Stomach (tissue), 9 donors: ENCODE results near the gene ZSWIM5. TPM values are rescaled to one million over a fixed set of nuclear protein-coding genes. Genes with fewer than 3 reads are reported as not detected.
"Not testable (repeated sequence)": the region's sequence is repeated elsewhere in the genome, so short reads cannot be mapped to it uniquely, and the experiment has no call there.

Experiments used
- DNase-seq, 2 donors: peaks; one replicate each; pipeline versions ENCODE4 v3.0.0 to v3.0.0-alpha.2; 2013 to 2019
- H3K27ac ChIP-seq, 5 donors: fragments of 200-600 bp in 4 of 5; sonication (generic) in 4 of 5; one replicate each; pipeline ENCODE4 v1.5.1; 2013 to 2019; ENCODE audit warnings: mild to moderate bottlenecking in 1 of 5, moderate library complexity in 1 of 5
- H3K27me3 ChIP-seq, 3 donors: fragments of 200-600 bp; sonication (generic); one replicate each; pipeline ENCODE4 v1.5.1; 2017 to 2019; ENCODE audit warnings: mixed run types in 1 of 3
- H3K36me3 ChIP-seq, 4 donors: fragments of 200-600 bp; sonication (generic); 1 replicate in 3 of 4; 2 replicates in 1 of 4; pipeline ENCODE4 v1.5.1; 2016 to 2019
- H3K4me1 ChIP-seq, 4 donors: fragments of 200-600 bp; sonication (generic); one replicate each; pipeline ENCODE4 v1.5.1; 2016 to 2019
- H3K4me3 ChIP-seq, 4 donors: fragments of 200-600 bp; sonication (generic) in 3 of 4; one replicate each; pipeline ENCODE4 v1.5.1; 2016 to 2019; ENCODE audit warnings: mild to moderate bottlenecking in 1 of 4
- H3K9me3 ChIP-seq, 4 donors: fragments of 200-600 bp; sonication (generic); one replicate each; pipeline ENCODE4 v1.5.1; 2016 to 2019
- EP300 ChIP-seq: sonication (generic); formaldehyde crosslinking; IDR thresholded peaks from one replicate; pipeline ENCODE4 v1.6.1; 2017; ENCODE audit warnings: antibody characterized with exemption
- POLR2A ChIP-seq, 4 donors: fragments of 450-650 bp; IDR thresholded peaks; one replicate each; pipeline ENCODE4 v1.6.1; 2016; ENCODE audit warnings: antibody characterized with exemption in 4 of 4, control low read depth in 2 of 4, mild to moderate bottlenecking in 1 of 4, moderate library complexity in 1 of 4
- POLR2AphosphoS5 ChIP-seq, 3 donors: sonication (generic); formaldehyde crosslinking; IDR thresholded peaks; one replicate each; pipeline ENCODE4 v1.6.1; 2016; ENCODE audit warnings: antibody characterized with exemption in 3 of 3
- WGBS, 5 donors: extraction: QIAGEN DNeasy Blood & Tissue Kit in 3 of 5; methylation state at CpG; one replicate each; pipeline versions ENCODE4 v1.1.5 to v1.1.7; 2013 to 2018; 5-methylcytosine and 5-hydroxymethylcytosine counted together
- intact Hi-C: fragments of 100-400 bp; cut with DNase I; formaldehyde crosslinking; loops from one replicate; pipeline ENCODE4 v1.15.1; 2023; ENCODE audit warnings: low total_unique reads
- polyA plus RNA-seq, 3 donors: library from polyadenylated mRNA; stranded (reverse); fragments of 200-250 nt; gene quantifications; one replicate each; pipeline ENCODE4 v1.2.3, GENCODE V29; 2013
- total RNA-seq, 5 donors: library from RNA; depleted of rRNA; stranded (reverse); fragments of >200 nt; gene quantifications; one replicate each; pipeline versions ENCODE4 v1.1.0 to v1.2.3, GENCODE V29; 2014 to 2016
- TF ChIP-seq, protein P1 (sequence below), 7 experiments: fragments of 450-650 bp in 4 of 7; fragments of 200-600 bp in 3 of 7; sonication (generic) in 3 of 7; IDR thresholded peaks; one replicate each; pipeline ENCODE4 v1.5.1; 2016 to 2019; ENCODE audit warnings: antibody characterized with exemption in 7 of 7, control low read depth in 2 of 7, mild to moderate bottlenecking in 1 of 7
- donor health status: healthy with polysubstance abuse.
- donor health status: Bipolar disorder and iron deficiency.
- donor health status: healthy.

ZSWIM5 gene
- total and polyA plus RNA-seq, 8 donors = 0.45 to 10.1 (median 0.87) TPM

DNA sequence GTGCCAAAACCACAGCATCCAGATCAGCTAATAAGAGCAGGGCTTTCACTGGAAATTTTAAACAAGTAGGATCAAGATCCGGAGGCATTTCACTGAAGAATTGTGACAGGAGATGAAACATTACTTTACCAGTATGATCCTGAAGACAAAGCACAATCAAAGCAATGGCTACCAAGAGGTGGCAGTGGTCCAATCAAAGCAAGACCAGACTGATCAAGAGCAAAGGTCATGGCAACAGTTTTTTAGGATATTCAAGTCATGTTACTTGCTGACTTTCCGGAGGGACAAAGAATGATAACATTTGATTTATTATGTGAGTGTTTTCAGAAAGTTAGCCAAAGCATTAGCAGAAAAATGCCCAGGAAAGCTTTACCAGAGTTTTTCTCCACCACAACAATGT is 8.2 kb downstream of the ZSWIM5 start:
- H3K9me3 ChIP-seq = no peaks in the 10 kb centered on the region
- WGBS, 5 donors = 65 to 85% (median 74%) methylated on average over 2 of the region's 2 CpGs
- no peak overlapping the region for H3K27ac ChIP-seq
- H3K4me3 ChIP-seq = no peak overlapping the region
- DNase-seq = no peak
- H3K4me1 ChIP-seq = no peaks in the 10 kb centered on the region
- no peaks in the 10 kb centered on the region for H3K27me3 ChIP-seq
- no peaks in the 10 kb centered on the region for H3K36me3 ChIP-seq
- intact Hi-C loops = no loop called here
- TF ChIP-seq POLR2AphosphoS5 (IDR thresholded peaks at IDR 0.05) = no peak
- TF ChIP-seq POLR2A (IDR thresholded peaks at IDR 0.05) = no peak
- TF ChIP-seq EP300 = no peak
- TF ChIP-seq, protein P1, sequence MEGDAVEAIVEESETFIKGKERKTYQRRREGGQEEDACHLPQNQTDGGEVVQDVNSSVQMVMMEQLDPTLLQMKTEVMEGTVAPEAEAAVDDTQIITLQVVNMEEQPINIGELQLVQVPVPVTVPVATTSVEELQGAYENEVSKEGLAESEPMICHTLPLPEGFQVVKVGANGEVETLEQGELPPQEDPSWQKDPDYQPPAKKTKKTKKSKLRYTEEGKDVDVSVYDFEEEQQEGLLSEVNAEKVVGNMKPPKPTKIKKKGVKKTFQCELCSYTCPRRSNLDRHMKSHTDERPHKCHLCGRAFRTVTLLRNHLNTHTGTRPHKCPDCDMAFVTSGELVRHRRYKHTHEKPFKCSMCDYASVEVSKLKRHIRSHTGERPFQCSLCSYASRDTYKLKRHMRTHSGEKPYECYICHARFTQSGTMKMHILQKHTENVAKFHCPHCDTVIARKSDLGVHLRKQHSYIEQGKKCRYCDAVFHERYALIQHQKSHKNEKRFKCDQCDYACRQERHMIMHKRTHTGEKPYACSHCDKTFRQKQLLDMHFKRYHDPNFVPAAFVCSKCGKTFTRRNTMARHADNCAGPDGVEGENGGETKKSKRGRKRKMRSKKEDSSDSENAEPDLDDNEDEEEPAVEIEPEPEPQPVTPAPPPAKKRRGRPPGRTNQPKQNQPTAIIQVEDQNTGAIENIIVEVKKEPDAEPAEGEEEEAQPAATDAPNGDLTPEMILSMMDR (IDR thresholded peaks at IDR 0.05) = no peak

DNA sequence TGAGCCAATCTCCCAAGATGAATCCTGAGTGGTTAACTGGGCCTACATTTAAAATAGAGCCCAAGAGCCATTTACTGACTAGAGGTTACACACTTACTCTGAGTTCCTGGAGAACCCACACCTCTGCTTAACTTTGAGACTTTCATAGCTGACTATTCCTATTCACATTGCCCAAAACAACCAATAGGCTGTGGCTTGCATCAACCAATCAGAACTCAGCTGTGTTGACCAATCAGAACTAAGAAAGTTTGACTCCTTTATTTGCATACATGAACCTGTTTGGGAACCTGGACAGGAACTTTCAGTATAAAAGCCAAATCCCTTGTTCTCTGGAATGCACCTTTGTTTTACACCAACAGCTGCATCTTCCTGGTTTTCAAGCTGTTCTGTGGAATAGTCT is 9.5 kb downstream of the ZSWIM5 start:
- H3K9me3 ChIP-seq = no peaks in the 10 kb centered on the region
- TF ChIP-seq POLR2A (IDR thresholded peaks at IDR 0.05) = no peak
- TF ChIP-seq, protein P1 (IDR thresholded peaks at IDR 0.05) = no peak
- no peak for TF ChIP-seq POLR2AphosphoS5 (IDR thresholded peaks at IDR 0.05)
- no peak for TF ChIP-seq EP300
- DNase-seq = no peak
- no peaks in the 10 kb centered on the region for H3K27me3 ChIP-seq
- no peak overlapping the region for H3K27ac ChIP-seq
- H3K4me3 ChIP-seq = no peak overlapping the region
- no peaks in the 10 kb centered on the region for H3K36me3 ChIP-seq
- intact Hi-C loops = no loop called here
- H3K4me1 ChIP-seq = no peaks in the 10 kb centered on the region

DNA sequence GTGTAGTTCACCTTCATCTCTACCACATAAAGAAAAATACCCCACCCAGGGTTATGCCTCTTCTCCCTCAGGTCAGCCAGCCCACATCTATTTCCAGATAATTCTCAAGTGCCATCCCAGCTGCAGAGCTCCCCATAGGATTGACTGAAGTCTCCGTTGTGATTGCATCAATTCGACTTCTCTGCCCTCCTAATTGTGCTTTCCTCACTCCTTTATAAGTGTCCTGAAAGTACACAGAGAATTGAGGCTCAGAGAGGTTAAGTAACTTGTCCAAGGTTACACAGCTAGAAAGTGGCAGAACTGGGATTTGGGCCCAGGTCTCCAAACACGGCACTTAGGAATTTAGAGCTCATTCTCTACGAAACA is 15.0 kb downstream of the ZSWIM5 start:
- Histone ChIP-seq H3K27ac (no peak overlapping the region), H3K36me3 (no peaks in the 10 kb centered on the region), H3K4me1 (no peaks in the 10 kb centered on the region), H3K4me3 (no peak overlapping the region), H3K9me3 (no peaks in the 10 kb centered on the region), H3K27me3 (no peaks in the 10 kb centered on the region)
- WGBS, 5 donors = 84 to 91% (median 88%) methylated on average over 4 of the region's 4 CpGs
- DNase-seq = no peak
- TF ChIP-seq EP300 = no peak
- TF ChIP-seq POLR2A (IDR thresholded peaks at IDR 0.05) = no peak
- TF ChIP-seq POLR2AphosphoS5 (IDR thresholded peaks at IDR 0.05) = no peak
- TF ChIP-seq, protein P1 (IDR thresholded peaks at IDR 0.05) = no peak
- intact Hi-C loops = no loop called here

DNA sequence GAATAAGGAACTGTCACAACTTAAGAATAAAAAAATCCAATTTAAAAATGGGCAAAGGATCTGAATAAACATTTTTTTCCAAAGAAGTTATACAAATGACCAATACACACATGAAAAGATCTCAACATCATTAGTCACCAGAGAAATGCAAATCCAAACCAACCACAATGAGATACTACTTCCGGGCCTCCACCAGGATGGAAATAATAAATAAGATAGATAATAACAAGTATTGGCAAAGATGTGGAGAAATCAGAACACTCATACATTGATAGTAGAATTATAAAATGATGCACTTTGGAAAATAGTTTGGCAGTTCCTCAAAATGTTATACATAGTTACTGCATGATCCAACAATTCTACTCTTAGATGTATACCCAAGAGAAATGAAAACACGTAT is 18.7 kb downstream of the ZSWIM5 start:
- 77 to 93% (median 80%) methylated on average over 2 of the region's 2 CpGs for WGBS, 5 donors

DNA sequence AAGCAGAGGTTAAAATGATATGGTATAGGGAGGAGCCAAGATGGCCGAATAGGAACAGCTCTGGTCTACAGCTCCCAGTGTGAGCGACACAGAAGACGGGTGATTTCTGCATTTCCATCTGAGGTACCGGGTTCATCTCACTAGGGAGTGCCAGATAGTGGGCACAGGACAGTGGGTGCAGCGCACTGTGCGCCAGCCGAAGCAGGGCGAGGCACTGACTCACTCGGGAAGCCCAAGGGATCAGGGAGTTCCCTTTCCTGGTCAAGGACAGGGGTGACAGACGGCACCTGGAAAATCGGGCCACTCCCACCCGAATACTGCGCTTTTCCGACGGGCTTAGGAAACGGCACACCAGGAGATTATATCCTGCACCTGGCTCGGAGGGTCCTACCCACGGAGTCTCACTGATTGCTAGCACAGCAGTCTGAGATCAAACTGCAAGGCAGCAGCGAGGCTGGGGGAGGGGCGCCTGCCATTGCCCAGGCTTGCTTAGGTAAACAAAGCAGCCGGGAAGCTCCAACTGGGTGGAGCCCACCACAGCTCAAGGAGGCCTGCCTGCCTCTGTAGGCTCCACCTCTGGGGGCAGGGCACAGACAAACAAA is 26.4 kb downstream of the ZSWIM5 start:
- H3K9me3 ChIP-seq, H3K27ac ChIP-seq, DNase-seq, intact Hi-C loops, H3K4me1 ChIP-seq, H3K4me3 ChIP-seq, H3K36me3 ChIP-seq, H3K27me3 ChIP-seq: not testable (repeated sequence)
- 93 to 96% (median 94%) methylated on average over 12 to 21 of the region's 21 CpGs for WGBS, 5 donors

More for the DNA sequence above, 18.7 kb downstream of the ZSWIM5 start:
- H3K4me3 ChIP-seq = no peak overlapping the region
- no peak overlapping the region for H3K27ac ChIP-seq
- TF ChIP-seq, protein P1 (IDR thresholded peaks at IDR 0.05) = no peak
- TF ChIP-seq EP300 (no peak), POLR2A (IDR thresholded peaks at IDR 0.05) (no peak), POLR2AphosphoS5 (IDR thresholded peaks at IDR 0.05) (no peak)
- DNase-seq = no peak
- H3K36me3 ChIP-seq = no peaks in the 10 kb centered on the region
- no peaks in the 10 kb centered on the region for H3K4me1 ChIP-seq
- H3K9me3 ChIP-seq = no peaks in the 10 kb centered on the region
- H3K27me3 ChIP-seq = no peaks in the 10 kb centered on the region
- intact Hi-C loops = no loop called here
